Gastrocnemius medialis (tissue), 4 donors: ENCODE data around the gene CX3CL1.

Source experiments
- CTCF ChIP-seq, 5 experiments: fragments of 450-650 bp in 3 of 5; fragments of 200-600 bp in 2 of 5; sonication (generic) in 2 of 5; IDR thresholded peaks in 4 of 5; conservative IDR thresholded peaks in 1 of 5; 1 replicate in 4 of 5; 2 replicates in 1 of 5; pipeline ENCODE4 v1.5.1; 2016 to 2019; ENCODE audit warnings: antibody characterized with exemption in 5 of 5, mild to moderate bottlenecking in 3 of 5, moderate library complexity in 3 of 5
- POLR2A ChIP-seq, 2 donors: fragments of 450-650 bp; IDR thresholded peaks; one replicate each; pipeline ENCODE4 v1.6.1; 2017; ENCODE audit warnings: antibody characterized with exemption in 2 of 2, mild to moderate bottlenecking in 2 of 2, moderate library complexity in 2 of 2

- TF ChIP-seq CTCF (IDR thresholded peaks at IDR 0.05 in 4 of 5, conservative IDR thresholded peaks at IDR 0.05 in 1 of 5) (no peak), POLR2A (IDR thresholded peaks at IDR 0.05) (no peak)
Observed at GRCh38 chr16:57423152-57423551, 50.9 kb downstream of the CX3CL1 start.
